C4-2B (cell line): ENCODE measurements around the gene TH.

Source experiments
- CTCF ChIP-seq: fragments of 450-650 bp; conservative IDR thresholded peaks from 2 replicates; pipeline ENCODE4 v1.5.1; 2017; ENCODE audit warnings: mild to moderate bottlenecking
- ZFX ChIP-seq: fragments of 450-650 bp; IDR thresholded peaks from 2 replicates; pipeline ENCODE4 v1.6.1; 2017

GRCh38 chr11:2149460-2149859 is 22.2 kb downstream of the TH start:
- TF ChIP-seq CTCF (no peak), ZFX (no peak)
